Left lobe of liver (tissue), 2 donors: Measurements from ENCODE around the gene CCDC112. TPM values are rescaled to one million over a fixed set of nuclear protein-coding genes. Genes with fewer than 3 reads are reported as not detected.

Source experiments
- ATAC-seq: fragments of 200-7000 bp; cut with Tn5 transposase; one replicate; pipeline ENCODE4 v1.9.1; 2020; ENCODE audit warnings: mild to moderate bottlenecking, moderate library complexity
- DNase-seq: peaks from one replicate; pipeline ENCODE4 v3.0.0-alpha.2; 2020; ENCODE audit warnings: low spot score
- total RNA-seq: library from RNA; stranded (reverse); gene quantifications from one replicate; pipeline ENCODE4 v1.2.1, GENCODE V29; 2021
- donor health status: DM: no; HTN: no; CAD: no; lungs with moderate emphysema.
- donor health status: DM: no; HTN: yes; CAD: no.

The CCDC112 gene
- total RNA-seq, 1 donor from 2014 or later, result 0.58 TPM

GRCh38 chr5:115319007-115319406 lies 22.6 kb upstream of the CCDC112 start:
- ATAC-seq (no peak), DNase-seq (no peak)

- DNase-seq (no peak), ATAC-seq (no peak)
Measured at GRCh38 chr5:115317736-115318135, 21.3 kb upstream of the CCDC112 start.

- DNase-seq (no peak), ATAC-seq (no peak)
Measured at GRCh38 chr5:115317320-115317719, 20.9 kb upstream of the CCDC112 start.

- DNase-seq (no peak), ATAC-seq (peak; percentile 82)
Measured at GRCh38 chr5:115313632-115314031, 17.2 kb upstream of the CCDC112 start.

GRCh38 chr5:115313052-115313451 lies 16.6 kb upstream of the CCDC112 start:
- ATAC-seq (no peak), DNase-seq (no peak)

GRCh38 chr5:115309751-115310370 lies 13.4 kb upstream of the CCDC112 start:
- ATAC-seq, result peak; percentile 68

GRCh38 chr5:115308815-115309214 lies 12.4 kb upstream of the CCDC112 start:
- no peak for DNase-seq
- no peak for ATAC-seq

More at GRCh38 chr5:115309751-115310370, 13.4 kb upstream of the CCDC112 start:
- no peak for DNase-seq

GRCh38 chr5:115306011-115306536 lies 9.6 kb upstream of the CCDC112 start:
- ATAC-seq (no peak), DNase-seq (no peak)

GRCh38 chr5:115304496-115304895 lies 8.0 kb upstream of the CCDC112 start:
- DNase-seq, result no peak
- ATAC-seq, result no peak

GRCh38 chr5:115298811-115299210 lies 2.4 kb upstream of the CCDC112 start:
- ATAC-seq (no peak), DNase-seq (no peak)

- DNase-seq (no peak), ATAC-seq (no peak)
Measured at GRCh38 chr5:115297031-115297430, 577 bp upstream of the CCDC112 start.

GRCh38 chr5:115295777-115296123 lies 704 bp downstream of the CCDC112 start:
- DNase-seq, result no peak
- ATAC-seq, result peak; percentile 11

GRCh38 chr5:115291397-115291796 lies 5.1 kb downstream of the CCDC112 start:
- ATAC-seq (no peak), DNase-seq (no peak)

GRCh38 chr5:115289104-115289503 lies 7.3 kb downstream of the CCDC112 start:
- DNase-seq (no peak), ATAC-seq (no peak)

GRCh38 chr5:115284021-115284420 lies 12.4 kb downstream of the CCDC112 start:
- DNase-seq (no peak), ATAC-seq (no peak)

GRCh38 chr5:115282131-115282530 lies 14.3 kb downstream of the CCDC112 start:
- DNase-seq, result no peak
- ATAC-seq, result no peak

GRCh38 chr5:115274584-115274983 lies 21.9 kb downstream of the CCDC112 start:
- ATAC-seq (no peak), DNase-seq (no peak)

GRCh38 chr5:115272297-115272958 lies 24.0 kb downstream of the CCDC112 start:
- ATAC-seq, result no peak
- no peak for DNase-seq

- DNase-seq, result no peak
- no peak for ATAC-seq
Measured at GRCh38 chr5:115271295-115272050, 25.0 kb downstream of the CCDC112 start.

- ATAC-seq (no peak), DNase-seq (no peak)
Measured at GRCh38 chr5:115267617-115268016, 28.8 kb downstream of the CCDC112 start.

GRCh38 chr5:115265220-115265619 lies 31.2 kb downstream of the CCDC112 start:
- no peak for DNase-seq
- ATAC-seq, result no peak

GRCh38 chr5:115264786-115265185 lies 31.7 kb downstream of the CCDC112 start:
- DNase-seq, result no peak
- ATAC-seq, result no peak
